ENCODE results near the gene PRSS27.

The PRSS27 gene

DNA sequence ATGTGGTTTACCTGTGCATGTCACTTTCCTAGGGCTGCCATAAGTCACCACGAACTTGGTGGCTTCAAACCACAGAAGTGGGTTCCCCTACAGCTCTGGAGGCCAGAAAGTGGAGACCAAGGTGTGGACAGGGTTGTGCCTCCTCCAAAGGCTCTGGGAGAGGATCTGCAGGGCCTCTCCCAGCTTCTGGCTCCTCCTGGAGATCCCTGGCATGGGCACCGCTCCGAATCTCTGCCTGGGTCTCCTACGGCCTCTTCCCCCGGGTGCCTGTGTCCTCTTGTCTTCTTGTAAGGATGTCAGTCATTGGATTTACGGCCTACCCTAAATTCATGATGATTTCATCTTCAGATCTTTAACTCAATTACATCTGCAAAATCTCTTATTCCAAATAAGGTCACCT lies 29.9 kb upstream of the PRSS27 start:
- DNase-seq: no peak

DNA sequence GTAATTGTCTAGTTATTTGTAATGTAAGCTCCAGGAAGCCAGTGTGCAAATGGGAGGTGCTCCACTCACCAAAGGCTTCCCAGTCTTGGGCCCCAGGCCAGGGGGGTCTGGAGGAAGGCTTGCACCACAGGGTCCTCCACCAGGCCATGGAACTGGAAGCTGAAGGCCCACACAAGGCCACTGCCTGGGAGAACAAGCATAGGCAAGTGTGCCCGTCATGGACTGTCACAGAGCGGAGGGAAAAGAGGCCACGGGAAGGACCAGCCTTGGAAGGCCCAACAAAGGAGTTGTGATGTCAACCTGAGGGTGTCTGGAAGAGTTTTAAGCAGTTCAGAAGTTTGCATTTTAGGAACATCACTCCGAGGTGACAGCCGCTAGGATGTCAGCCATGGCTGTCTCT lies 29.5 kb upstream of the PRSS27 start:
- DNase-seq: no peak

DNA sequence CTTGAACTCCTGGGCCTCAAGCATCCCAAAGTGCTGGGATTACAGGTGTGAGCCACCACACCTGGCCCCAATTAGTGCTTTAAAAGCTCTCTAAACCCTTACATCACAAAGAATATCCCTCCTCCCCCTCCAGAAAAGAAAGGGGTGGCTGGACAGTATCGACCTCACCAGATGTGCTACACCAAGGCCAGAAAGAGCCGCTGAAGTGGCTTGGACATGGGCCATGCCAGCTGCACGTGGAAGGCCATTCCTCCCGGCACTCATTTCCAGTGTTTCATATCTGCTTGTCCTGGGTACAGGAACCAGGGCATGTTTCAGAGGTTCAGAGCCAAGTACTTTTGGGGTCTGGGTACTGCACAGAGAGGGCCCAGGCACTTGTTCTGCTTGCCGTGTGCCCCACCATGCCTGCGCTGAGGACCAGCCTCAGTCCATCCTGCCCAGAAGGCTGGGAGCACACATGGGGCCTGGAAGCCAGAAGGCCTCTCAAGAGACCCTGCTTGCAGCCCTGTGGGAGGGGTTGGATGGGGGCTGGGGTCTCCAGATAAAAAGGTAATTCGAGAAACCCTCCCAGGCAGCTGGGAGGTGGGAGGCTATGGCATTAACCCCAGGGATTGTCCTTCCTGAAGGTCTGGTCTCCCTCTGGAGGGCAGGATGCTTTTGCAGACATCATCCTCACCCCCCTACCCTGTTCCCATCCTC lies 28.9 kb upstream of the PRSS27 start:
- no peak for DNase-seq

DNA sequence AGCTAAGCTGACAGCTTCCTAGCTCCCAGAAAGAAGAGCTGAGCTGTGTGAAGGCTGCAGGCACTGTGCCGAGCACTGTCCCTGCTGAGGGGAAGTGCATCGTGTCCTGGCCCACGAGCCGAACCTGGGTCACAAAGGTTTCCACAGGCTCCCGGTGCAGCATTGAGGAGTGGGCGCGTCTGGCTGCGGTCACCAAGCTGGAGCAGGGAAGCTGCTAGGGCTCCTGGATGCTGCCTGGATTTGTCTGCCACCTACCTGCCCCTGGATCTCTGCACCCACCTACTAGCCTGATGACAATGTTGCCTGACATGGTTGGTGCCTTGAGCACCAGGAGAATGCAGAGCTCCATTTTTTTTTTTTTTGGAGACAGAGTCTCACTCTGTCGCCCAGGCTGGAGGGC lies 25.9 kb upstream of the PRSS27 start:
- DNase-seq: no peak

DNA sequence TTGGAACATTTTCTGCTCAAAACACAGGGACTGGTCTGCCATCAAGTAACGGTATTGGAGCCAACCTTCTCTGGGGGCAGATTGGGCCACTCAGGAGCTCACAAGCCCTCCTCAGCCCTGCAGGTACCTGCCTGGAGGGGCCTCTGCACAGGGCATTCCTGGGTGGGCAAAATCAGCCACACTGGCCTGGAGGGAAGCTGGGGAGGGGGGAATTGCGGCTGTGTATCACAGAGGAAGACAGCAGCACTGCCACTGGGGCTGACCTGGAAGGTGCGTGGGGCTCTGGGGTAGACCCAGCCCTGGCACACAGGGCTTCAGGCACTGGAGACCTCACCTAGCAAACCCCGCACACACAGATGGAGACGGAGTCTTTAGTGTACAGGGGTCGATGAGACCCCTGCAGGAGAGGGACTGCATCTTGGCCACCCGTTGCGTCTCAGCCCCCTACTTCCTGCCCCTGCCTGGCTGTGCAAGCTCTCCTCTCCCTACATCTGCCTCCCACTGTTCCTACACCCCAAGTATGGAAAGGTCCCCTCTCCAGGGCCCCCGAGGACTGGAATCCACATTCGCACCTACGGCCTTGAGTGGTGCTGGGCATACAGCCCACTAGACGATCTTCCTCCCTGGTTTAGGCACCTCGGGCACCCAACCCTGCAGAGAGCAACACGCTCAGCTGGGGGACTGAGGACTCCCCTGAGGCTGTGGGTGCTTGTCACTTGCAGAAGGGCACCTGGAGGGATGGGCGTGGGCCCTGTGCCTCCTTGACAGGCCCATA lies 25.3 kb upstream of the PRSS27 start:
- DNase-seq: no peak

DNA sequence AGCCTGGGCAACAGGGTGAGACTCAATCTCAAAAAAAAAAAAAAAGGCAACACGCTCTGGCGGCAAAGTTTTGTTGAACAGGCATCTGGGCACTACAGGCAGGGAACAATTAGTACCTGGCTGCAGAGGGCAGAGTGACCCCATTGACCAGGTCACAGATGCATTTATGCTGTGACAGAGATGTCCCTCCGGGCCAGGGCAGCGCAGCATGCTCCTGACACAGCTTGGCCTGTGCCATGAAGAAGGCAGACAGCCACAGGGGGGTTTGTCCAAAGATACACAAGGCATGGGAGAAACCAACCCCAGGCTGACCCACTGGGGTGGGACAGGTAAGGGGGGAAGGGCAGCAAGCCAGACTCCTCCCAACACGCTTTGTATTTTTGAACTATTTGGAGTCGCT lies 24.7 kb upstream of the PRSS27 start:
- DNase-seq: no peak

DNA sequence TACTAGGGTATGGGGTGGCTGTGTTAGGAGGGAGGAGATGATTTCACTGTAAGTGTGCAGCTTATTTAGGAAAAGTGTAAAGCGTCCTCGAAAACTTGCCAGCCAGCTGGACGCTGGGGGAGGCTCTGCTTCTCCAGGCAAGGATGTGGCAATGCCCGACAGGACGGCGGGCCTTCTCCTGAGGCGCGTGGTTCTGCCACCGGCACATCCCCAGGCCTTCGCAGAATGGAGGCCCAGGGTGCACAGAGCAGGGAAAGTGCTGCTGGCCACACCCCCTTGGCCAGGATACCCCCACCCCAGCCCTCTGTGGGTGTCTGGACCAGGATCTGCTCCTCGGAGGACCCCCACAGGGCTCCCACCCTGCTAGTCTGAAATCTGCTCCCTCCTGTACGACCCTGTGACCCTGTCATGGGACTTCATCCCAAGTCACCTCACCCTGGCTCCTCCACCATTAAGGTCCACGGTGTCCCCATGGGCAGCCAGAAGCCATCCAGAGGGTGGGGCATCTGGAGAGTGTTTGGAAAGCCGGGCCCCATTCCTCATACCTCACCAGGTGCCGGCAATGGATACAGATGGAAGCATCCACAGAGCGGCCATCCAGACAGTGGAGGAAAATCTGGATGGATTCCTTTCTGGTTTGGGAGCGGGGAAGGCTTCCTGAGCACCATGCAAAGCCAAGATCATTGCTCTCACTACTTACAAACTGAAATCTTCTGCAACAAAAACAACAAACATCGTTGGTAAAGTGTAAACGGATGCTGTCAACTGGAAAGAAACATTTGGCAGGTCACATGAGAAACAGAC lies 23.2 kb upstream of the PRSS27 start:
- DNase-seq: no peak

DNA sequence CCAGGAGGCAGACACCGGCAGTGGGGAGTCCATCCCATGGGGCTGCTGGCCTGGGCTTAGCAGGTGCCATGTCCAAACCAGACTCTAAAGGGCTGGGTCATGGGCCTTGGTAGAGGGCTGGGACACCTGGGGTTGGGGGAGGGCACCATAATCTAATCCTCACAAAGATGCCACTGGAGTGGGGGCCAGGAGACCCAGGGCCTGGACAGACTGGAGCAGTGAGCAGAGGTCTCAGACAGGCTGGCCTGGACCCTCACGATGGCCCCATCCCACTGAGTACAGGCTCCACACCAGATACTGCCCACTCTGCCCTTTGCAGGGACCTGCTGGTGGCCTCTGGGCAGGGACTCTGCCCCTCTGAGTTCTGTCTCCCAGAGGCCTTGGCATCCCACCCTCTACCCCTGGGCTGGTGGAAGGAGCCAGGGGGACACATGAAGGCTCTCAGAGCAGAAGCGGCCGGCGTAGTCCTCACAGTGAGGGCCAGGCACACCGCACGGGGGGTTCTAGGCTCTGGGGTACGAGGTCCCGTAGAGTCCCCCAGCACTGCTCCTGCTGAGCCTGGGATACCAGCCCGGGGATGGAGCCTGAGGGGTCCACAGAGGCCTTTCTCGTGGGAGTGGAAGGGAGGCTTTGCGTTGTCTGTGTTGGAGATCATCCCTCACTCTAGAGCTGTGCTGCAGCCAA lies 22.4 kb upstream of the PRSS27 start:
- DNase-seq: no peak

DNA sequence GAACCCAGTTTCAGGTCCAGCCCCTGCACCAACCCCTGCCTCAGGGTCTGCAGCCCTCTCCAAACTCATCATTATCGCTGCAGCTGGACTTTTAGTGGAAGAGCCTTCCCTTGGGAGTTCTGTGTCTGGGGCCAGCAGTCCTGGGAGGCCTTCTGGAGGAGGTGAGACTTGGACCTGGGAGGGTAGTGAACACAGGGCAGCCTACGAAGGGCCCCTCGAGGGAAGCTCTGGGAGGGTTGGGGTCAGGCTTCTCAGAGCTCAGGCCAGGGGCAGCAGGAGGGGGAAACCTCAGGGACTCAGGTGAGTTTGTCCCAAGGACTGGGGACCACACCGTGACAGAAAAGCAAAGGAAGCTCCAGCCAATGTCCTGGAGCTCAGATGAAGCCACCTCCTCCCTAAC lies 21.1 kb upstream of the PRSS27 start:
- no peak for DNase-seq

DNA sequence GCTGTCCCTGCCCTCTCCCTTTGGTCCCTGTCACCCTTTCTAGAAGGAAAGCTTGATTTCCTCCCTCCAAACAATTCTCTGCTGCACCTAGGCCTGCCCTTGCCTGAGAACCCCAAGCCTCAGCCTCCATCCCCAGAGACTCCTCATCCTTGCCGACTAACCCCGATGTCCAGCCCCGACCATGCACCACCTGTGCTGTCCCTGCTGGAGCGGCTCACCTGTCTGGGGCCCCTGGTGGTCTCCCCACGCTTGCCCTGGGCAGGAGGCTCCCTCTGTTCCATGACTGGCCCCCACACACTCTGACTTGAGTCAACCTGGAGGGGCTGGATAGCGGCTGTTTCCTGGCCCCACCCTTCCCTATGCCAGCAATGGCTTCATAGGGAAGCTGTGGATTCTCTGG lies 20.5 kb upstream of the PRSS27 start:
- no peak for DNase-seq

DNA sequence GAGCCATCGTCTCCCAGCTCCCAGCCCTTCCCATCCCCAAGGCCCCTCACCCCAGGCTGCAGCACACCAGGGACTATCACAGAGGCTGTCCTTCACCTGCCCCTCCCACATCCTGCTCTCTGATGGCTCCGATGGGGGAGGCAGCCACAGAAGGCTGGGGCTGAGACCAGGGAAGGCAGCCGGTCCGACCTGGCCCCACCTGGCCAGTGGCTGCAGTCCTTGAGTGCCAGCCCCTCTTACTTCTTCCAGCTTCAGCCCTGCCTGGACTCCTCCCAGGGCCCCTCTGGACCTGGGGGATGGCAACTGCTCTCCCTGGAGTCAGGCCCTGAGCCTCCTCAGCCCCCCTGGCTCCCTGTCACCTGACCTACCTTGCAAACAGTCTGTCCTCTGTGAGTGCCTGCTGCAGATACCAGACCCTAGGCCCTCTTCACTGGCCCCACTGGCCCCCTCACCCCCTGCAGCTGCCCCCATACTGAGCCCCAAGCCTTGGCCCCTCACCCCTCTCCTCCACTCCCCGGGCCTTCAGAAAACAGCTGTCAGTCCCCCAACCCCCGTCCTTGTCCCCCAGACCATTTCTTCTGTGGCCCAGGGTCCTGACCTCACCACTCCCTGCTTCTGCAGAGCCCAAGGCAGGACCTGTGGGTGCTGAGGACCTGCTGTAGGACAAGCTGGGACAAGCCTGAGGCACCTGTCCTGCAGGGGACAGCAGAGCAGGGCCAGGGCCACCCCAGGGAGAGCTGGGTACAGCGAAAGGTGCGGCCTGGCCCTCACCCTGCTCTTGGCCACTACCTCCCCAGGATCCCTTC lies 19.8 kb upstream of the PRSS27 start:
- DNase-seq: no peak

DNA sequence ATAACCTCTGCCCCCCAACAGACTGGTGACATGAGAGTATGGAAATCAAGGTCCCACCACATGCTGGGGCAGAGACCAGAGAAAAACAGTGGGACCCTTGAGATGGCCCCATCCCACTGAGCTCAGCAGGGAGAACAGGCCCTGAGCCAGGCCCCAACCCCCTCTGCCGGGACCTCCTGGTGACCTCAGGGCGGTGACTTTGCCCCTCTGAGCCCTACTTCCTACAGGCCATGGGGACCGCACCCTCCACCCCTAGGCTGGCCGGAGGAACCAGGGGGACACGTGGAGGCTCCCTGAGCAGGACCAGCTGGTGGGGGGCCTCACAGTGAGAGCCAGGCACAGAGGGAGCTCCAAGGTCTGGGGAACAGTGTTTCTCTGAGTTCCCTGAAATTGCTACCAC lies 18.6 kb upstream of the PRSS27 start:
- no peak for DNase-seq

DNA sequence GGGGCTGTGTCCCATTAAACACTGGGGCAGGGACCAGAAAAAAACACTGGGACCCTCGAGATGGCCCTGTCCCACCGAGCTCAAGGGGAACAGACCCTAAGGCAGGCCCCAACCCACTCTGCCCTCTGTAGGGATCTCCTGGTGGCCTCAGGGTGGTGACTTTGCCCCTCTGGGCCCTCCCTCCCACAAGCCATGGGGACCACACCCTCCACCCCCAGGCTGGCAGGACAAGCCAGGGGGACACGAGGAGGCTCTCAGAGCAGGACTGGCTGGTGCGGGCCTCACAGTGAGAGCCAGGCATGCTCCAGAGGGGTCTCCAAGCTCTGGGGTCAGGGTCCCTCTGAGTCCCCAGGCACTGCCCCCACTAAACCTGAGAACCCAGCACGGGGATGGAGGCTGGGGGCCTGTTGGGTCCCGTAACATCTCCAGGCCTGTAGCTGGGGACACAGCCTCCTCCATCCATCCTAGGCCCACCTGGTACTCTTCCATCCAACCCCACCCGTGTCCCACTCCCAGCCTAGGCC lies 17.9 kb upstream of the PRSS27 start:
- no peak for DNase-seq

DNA sequence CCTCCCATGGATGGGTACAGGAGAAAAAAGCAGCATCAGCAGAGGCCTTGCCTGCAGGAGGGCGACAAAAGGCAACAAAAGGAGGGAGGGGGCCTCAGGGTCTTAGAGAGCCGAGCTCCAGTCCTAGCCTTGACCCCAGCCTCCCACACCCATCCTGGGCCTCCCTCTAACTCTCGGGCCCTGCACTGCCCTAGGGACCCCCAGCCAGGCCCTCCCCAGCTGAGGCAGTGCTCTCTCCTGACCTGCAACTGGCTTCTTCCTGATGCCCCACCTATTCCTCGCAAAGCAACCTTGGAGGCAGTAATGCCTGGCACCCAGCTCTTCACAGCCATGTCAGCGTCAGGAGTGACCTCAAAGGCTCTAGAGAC lies 17.2 kb upstream of the PRSS27 start:
- no peak for DNase-seq

DNA sequence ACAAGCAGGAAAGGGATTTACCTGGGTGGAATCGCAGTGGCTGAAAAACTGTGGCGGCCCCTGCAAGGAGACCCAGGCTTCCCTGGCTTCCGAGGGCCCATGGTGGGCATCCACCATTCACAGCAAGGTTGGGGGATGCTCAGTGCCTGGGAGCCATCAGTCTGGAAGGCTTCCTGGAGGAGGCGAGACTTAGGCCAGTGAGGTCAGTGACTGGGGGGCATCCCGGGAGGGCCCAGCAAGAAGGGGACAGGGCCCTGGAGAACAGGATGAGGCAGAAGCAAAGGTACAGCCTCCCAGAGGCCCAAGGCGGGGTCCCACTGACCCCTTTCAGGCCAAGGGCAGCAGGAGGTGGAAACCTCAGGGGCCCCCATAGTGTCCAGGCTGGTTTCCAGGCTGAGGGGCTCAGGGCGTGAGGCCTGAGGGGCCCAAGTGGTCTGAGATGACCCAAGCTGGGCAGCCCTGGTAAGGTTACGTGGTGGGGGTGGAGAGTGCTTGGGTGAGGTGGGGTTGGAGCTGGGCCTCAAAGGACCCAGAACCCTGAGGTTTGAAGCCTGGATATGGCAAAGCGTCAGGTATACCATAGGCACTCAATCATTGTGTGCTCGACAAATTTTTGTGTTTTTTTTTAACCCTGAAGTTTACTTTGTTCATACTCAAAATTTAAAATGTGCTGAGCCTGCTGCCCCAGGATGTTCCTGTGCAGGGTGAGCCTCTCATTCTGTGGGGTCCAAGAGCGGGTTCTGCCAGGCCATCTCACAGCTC lies 16.6 kb upstream of the PRSS27 start:
- DNase-seq: no peak

DNA sequence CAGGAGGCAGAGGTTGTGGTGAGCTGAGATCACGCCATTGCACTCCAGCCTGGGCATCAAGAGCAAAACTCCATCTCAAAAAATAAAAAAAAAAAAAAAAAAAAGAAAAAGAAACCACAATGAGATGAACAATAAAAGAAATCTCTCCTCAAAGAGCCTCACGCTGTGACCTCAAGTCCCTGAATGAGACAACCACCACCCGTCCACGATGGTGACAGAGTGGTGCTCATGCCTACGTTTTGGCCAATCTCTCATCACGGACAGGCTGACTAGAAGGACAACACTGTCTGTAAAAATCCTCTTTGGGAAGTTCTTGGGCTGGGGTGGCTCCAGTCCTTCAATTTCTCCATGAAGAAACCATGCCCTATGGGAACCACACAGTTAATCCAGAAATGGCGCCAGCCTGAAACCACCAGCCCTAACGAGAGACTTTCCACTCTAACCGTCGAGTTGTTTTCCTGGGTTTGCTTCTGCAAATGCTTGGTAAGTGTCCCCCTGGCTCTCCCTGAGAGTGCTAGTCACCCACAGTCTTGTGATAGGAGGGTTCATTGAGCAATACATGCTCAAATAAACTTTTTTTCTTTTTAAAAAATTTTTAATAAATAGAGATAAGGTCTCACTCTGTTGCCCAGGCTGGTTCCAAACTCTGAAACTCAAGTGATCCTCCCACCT lies 15.0 kb upstream of the PRSS27 start:
- DNase-seq: no peak

DNA sequence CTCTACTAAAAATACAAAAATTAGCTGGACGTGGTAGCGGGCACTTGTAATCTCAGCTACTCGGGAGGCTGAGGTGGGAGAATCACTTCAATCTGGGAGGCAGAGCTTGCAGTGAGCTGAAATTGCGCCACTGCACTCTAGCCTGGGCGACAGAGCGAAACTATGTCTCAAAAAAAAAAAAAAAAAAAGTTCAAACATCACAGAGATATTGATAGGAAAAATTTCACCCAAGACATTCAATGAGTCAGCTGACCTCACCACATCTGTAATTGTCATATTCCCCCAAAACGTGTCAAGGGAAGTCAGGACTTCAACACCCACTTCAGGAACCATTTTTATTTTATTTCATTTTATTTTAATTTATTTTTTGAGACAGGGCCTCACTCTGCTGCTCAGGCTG lies 8.0 kb upstream of the PRSS27 start:
- no peak for DNase-seq

DNA sequence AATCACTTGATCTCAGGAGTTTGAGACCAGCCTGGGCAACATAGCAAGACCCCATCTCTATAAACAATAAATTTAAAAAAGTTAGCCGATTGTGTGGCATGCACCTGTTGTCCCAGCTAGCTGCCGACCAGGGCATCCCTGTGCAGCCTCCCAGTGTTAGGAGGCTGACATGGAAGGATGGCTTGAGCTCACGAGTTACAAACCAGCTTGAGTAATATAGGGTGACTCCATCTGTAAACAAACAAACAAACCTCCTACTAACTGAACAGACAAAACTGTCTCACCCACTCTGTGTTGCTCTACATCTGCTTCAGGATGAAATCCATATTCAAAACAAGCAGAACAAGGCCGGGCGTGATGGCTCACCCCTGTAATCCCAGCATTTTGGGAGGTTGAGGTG lies 6.9 kb upstream of the PRSS27 start:
- DNase-seq: no peak

DNA sequence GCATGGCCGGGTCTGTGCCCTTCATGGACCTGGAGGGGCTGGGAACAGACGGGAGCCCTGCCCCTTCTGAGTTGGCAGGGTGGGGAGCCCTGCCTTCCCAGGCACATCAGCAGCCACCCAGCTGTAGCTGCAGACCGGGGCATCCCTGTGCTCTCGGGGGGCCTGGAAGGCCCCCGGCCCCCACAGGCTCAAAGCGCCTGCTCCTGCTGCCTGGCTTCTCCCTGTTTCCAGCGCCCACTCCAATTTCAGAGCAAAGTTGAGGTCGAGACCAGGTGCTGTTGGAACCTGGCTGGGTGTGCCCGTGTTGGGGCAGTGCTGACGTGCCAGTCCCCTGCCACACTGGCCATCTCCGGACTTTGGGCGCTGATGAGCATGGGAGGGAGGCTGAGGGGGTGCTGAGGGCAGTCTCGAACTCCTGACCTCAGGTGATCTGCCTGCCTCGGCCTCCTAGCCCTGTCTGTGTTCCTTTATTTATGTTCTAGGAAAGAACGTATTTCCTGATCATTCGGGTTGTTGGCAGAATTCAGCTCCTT lies 4.9 kb upstream of the PRSS27 start:
- no peak for DNase-seq

DNA sequence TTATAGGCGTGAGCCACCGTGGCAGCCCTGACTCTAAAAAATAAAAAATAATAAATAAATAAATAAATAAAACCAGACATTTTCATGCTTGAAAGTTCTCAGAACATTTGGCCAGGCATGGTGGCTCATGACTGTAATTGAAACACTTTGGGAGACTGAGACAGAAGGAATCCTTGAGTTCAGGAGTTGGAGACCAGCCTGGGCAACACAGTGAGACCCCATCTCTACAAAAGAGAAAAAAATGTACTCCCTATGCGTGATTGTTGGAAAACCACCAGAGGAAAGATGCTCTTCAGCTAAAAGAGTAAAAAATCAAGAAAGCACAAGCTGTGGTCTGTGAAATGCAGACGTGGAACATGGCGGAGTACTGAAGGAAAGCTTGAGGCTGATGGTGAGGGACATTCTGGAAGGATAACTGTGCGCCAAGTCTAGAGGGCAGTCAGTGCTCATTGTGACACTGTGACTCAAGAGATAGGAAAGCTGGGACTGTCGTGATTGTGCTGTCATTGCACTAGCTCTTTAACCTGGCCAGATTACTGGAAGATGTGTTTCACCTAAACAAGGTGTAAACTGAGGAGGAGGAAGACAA lies 4.2 kb upstream of the PRSS27 start:
- DNase-seq: no peak
